Medulla oblongata (tissue), 1 donor: Measurements from ENCODE around the gene POLRMT.
A peak's percentile ranks its signal among the peaks of the same experiment; 100 is the strongest.
"Not testable (repeated sequence)": the region's sequence is repeated elsewhere in the genome, so short reads cannot be mapped to it uniquely, and the experiment has no call there.

ENCODE experiments used
- DNase-seq: peaks from one replicate; pipeline ENCODE4 v3.0.0-alpha.2; 2015; ENCODE audit errors: extremely low spot score

POLRMT gene

GRCh38 chr19:633068-633785 is at the start of gene POLRMT:
Gene POLRMT, minus strand, starts transcription at chr19:633537. Its CDS starts 25 bp downstream, at chr19:633512.
- DNase-seq = peak; percentile 99

- no peak for DNase-seq
These were observed 49.5 kb upstream of the POLRMT start for GRCh38 chr19:682678-683320.

- DNase-seq = no peak
These were observed 48.0 kb upstream of the POLRMT start for GRCh38 chr19:681029-682019.

GRCh38 chr19:680287-681028 is 47.1 kb upstream of the POLRMT start:
- DNase-seq = peak; percentile 98

GRCh38 chr19:679418-680286 is 46.3 kb upstream of the POLRMT start:
- peak; percentile 68 for DNase-seq

GRCh38 chr19:678791-679388 is 45.6 kb upstream of the POLRMT start:
- DNase-seq = no peak

- no peak for DNase-seq
These were observed 44.5 kb upstream of the POLRMT start for GRCh38 chr19:677601-678436.

GRCh38 chr19:677201-677600 is 43.9 kb upstream of the POLRMT start:
- no peak for DNase-seq

GRCh38 chr19:676339-677105 is 43.2 kb upstream of the POLRMT start, which contains the start of gene FSTL3:
Gene FSTL3, plus strand, starts transcription at chr19:676392. Its CDS starts 32 bp downstream, at chr19:676424.
- no peak for DNase-seq

GRCh38 chr19:676007-676338 is 42.6 kb upstream of the POLRMT start:
- DNase-seq = no peak

- peak; percentile 67 for DNase-seq
These were observed 41.2 kb upstream of the POLRMT start for GRCh38 chr19:674282-675151.

GRCh38 chr19:670609-671075 is 37.3 kb upstream of the POLRMT start:
- DNase-seq = no peak

- not testable (repeated sequence) for DNase-seq
These were observed 35.5 kb upstream of the POLRMT start for GRCh38 chr19:668675-669434.

GRCh38 chr19:666985-667573 is 33.7 kb upstream of the POLRMT start:
- DNase-seq = not testable (repeated sequence)

GRCh38 chr19:664913-665443 is 31.6 kb upstream of the POLRMT start:
- peak; percentile 86 for DNase-seq

- no peak for DNase-seq
These were observed 30.4 kb upstream of the POLRMT start for GRCh38 chr19:663682-664117.
